Stimulated activated naive CD4-positive, alpha-beta T cell treated with Interleukin-2 at 50 U/mL for 16 hours (primary cell): ENCODE data around the gene PAGR1.
"Not testable (repeated sequence)": the region's sequence is repeated elsewhere in the genome, so short reads cannot be mapped to it uniquely, and the experiment has no call there.

Experiments
- DNase-seq: peaks from one replicate; lab custom pipeline; 2025; lab: John Stamatoyannopoulos, UW

Gene PAGR1

DNA sequence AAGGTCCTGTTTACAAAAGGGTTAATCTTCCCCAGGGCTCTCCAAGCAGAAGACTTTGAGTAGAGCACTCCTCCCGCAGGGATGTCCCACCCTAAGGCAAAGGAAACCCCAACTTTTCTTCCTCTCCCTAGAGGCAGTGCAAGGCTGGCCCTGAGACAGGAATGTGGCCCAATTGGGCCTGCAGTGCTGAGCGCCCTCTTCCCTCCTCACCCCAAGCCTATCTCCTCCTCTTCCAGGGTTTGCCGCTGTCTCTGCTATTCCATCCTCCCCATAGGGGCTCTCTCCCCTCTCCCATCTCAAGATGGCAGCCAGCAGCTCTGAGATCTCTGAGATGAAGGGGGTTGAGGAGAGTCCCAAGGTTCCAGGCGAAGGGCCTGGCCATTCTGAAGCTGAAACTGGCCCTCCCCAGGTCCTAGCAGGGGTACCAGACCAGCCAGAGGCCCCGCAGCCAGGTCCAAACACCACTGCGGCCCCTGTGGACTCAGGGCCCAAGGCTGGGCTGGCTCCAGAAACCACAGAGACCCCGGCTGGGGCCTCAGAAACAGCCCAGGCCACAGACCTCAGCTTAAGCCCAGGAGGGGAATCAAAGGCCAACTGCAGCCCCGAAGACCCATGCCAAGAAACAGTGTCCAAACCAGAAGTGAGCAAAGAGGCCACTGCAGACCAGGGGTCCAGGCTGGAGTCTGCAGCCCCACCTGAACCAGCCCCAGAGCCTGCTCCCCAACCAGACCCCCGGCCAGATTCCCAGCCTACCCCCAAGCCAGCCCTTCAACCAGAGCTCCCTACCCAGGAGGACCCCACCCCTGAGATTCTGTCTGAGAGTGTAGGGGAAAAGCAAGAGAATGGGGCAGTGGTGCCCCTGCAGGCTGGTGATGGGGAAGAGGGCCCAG is 3.0 kb upstream of the PAGR1 start:
- DNase-seq: no peak

DNA sequence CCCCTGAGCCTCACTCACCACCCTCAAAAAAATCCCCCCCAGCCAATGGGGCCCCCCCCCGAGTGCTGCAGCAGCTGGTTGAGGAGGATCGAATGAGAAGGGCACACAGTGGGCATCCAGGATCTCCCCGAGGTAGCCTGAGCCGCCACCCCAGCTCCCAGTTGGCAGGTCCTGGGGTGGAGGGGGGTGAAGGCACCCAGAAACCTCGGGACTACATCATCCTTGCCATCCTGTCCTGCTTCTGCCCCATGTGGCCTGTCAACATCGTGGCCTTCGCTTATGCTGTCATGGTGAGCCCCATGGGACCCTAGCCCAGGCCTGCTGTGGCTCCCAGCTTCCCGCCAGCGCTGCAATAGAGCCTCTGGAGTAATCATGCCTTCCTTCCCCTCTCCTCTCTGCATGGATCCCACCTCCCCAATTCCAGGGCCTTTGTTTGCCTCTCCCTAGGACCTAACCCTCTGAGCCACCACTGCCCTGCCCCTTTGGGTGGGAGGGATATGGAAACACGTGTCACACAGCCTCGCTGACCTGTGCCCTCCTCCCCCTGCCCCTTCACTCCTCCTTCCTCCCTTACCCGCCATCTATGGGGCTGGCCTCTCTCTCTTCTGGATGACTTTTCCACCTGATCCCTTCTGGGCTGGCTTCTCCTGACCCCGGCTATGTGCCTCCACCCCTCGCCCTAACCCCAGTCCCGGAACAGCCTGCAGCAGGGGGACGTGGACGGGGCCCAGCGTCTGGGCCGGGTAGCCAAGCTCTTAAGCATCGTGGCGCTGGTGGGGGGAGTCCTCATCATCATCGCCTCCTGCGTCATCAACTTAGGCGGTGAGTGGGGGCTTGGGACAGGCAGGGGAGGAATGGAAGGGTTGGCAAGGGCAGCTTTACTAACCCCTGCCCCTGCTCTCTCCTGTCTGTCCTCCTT is 2.0 kb upstream of the PAGR1 start:
- DNase-seq: no peak

DNA sequence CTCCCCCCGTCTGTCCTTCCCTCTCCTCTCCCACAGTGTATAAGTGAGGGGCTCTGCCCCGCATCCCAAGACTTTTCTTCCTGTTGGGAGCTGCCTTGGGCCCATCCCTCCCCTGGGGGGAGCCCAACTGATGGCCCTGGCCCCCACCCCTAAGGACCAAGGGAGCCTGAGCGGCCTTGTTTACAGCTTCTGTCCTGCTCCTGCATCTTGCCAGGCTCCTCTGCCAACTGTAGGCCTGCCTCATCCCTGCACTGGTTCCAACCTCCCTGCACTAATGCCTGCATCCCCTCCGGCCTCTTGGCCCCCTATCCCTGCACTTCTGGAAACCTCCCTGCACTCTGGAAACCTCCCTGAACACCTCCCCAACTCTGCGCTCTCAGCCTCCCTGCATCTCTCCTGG is 1.4 kb upstream of the PAGR1 start:
- DNase-seq: no peak

DNA sequence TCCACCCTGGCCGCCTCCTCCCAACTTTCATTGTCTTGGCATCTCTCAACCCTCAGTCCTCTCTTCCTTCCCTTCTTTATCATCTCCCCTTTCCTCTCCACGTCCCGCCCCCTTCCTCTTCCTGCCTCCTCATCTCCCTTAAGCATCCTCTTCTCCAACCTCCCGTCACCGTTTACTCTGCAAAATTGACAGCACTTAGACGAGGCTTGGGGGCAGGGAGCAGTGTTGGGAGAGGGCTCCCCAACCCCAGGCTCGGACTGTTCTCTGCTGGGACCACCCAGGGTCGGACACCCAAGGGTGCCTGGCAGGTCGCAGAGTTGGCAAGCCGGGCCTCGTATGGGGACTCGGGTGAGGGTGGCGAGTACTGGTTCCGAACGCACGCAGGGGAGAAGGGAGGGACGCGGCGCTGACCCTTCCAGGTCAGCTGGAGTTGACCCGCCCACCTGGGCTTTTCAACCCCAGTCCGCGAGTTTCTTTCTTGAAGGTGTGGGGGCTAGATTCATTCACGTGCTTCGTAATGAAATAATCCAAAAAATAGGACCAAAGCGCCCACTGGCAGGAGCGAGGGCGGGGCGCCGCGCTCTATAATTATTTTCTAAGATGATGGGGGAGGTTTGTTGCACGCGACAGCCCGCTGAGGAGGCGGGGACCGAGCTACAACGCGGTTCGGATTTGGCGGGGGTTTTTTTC is 775 bp upstream of the PAGR1 start:
- peak; percentile 64 for DNase-seq

DNA sequence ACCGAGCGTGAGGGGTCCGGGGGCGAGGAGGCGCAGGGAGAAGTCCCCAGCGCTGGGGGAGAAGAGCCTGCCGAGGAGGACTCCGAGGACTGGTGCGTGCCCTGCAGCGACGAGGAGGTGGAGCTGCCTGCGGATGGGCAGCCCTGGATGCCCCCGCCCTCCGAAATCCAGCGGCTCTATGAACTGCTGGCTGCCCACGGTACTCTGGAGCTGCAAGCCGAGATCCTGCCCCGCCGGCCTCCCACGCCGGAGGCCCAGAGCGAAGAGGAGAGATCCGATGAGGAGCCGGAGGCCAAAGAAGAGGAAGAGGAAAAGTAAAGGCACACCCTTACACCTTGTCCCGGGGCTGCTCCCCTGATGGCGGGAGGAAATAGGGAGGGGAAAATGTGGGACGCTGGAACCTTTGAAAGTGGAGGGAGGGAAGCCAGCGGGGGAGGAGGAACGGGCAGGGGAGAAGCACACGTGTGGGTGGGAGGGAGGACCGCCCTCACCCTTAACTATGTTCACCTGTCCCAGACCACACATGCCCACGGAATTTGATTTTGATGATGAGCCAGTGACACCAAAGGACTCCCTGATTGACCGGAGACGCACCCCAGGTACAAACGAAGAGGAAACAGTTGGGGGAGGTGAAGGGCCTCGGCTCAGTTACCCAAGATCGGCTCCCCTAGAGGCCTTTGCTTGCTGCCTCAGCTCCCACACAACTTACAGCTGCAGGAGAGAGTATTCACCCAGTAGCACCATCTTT is 916 bp downstream of the PAGR1 start:
- peak; percentile 58 for DNase-seq

DNA sequence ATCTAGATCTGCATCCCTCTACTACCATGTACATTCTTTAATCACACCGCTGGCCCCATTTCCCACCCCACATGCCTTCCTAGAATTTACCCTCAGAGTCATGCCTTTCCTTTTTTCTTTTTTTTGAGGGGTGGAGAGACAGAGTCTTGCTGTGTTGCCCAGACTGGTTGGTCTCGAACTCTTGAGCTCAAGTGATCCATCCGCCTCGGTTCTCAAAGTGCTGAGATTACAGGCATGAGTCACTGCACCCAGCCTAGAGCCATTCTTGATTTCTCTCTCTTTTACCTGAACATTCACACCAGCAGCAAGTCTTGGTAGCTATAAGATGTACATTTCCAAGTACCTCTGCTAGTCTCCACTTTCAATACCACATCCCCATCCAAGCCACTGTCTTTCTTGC is 2.1 kb downstream of the PAGR1 start:
- no peak for DNase-seq

DNA sequence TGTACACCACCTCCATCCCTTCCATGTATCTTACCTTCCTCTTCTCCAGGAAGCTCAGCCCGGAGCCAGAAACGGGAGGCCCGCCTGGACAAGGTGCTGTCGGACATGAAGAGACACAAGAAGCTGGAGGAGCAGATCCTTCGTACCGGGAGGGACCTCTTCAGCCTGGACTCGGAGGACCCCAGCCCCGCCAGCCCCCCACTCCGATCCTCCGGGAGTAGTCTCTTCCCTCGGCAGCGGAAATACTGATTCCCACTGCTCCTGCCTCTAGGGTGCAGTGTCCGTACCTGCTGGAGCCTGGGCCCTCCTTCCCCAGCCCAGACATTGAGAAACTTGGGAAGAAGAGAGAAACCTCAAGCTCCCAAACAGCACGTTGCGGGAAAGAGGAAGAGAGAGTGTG is 3.6 kb downstream of the PAGR1 start:
- no peak for DNase-seq

DNA sequence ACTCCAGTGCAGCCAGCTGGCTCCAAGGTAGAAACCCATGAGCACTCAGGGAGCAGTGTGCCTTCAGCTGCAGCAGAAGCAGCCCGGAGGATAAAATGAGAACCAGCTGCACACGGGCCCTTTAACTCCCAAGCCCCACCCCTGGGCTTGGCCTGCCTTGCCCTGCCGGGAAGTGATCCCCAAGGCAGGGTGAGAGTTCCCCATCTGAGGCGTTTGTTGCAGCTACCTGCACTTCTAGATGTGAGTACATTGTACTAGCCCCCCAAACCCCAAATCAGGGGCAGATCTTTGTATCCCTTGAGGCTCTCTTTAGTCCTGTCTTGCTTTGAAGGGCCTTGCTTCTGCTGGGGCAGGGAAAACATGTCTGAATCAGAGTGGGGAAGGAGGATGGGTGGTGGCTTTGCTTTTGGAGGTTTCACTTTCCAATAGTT is 4.3 kb downstream of the PAGR1 start, which contains the start of gene MVP:
Gene MVP (plus strand): TSS at position 192 of the 431 bp plus-strand sequence. CDS start 10,088 bp downstream, outside the sequence.
- DNase-seq: peak; percentile 36

DNA sequence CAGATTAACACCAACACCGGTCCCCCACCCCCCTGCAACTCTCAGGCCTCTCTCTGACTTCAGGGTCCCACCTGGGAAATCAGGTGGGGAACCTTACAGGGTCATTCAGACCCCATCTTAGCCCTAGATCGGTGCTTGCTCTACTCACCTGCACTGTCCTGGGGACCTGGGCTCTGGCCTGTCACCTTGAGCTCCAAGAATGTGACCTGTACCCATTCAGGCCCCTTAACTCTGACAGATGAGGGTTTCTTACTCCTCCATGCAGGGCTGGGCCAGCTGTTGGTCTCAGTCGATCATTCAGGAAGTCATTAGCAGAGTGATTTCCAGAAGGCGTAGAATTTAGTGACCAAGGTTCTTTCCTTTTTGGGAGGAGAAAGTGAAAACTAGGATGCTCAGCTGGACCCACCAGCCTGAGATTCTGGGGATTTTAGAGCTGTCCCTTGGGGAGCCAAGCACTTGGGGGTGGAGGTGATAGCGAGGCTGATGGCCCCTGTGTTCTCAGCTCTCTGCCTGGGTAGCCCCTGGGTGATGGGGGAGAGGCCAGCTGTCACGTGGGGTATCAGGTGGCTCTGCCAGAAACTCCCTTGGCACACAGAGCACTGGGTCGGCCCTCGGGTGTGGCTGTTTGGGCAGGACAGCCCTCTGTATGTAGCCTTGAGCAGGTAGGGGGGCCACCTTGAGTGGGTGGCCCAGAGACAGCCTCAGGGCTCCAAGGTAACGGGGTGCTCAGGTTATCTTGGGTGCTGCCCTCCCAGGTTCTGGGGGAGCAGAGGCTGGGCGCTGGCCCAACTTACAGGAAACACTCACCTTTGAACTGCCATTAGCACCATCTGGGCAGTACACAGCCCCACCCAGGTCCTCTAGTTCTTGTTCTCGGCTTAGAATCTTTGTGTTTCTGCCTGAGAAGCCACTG is 5.0 kb downstream of the PAGR1 start:
- peak; percentile 42 for DNase-seq

DNA sequence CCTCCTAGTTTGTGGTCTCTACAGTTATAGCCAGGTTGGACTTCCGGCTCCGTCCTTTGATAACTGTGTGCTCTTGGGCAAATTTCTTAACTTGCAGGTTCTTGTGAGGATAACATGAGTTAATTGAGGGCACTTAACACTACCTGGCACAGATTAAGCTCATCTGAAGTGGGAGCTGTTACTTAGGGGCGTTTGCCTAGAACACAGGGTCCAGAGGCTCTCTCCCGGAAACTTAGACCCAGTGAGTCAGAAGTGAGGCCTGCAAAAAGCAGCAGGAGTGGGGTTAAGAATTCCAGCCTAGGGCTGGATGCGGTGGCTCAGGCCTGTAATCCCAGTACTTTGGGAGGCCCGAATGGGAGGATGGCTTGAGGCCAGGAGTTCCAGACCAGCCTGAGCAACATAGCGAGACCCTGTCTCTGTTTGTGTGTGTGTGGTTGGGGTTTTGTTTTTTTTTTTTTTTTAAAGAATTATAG is 5.7 kb downstream of the PAGR1 start:
- no peak for DNase-seq

DNA sequence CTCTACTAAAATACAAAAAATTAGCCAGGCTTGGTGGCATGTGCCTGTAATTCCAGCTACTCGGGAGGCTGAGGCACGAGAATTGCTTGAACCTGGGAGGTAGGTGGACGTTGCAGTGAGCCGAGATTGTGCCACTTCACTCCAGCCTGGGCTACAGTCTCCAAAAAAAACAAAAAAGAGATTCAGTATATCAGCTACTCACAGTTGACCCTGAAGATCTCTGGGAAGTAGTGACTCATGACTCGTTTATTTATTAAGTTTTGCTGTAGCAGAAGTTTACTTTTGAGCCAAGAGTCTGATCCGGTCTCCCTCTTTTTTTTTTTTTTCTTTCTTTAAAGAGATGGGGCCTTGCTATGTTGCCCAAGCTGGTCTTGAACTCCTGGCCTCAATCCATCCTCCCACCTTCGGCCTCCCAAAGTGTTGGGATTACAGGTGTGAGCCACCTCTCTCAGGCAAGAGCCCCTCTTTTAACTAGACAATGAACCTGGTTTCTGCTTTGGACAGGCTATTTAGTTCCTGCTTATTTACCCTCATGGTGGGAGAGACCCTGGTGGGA is 8.7 kb downstream of the PAGR1 start:
- no peak for DNase-seq

DNA sequence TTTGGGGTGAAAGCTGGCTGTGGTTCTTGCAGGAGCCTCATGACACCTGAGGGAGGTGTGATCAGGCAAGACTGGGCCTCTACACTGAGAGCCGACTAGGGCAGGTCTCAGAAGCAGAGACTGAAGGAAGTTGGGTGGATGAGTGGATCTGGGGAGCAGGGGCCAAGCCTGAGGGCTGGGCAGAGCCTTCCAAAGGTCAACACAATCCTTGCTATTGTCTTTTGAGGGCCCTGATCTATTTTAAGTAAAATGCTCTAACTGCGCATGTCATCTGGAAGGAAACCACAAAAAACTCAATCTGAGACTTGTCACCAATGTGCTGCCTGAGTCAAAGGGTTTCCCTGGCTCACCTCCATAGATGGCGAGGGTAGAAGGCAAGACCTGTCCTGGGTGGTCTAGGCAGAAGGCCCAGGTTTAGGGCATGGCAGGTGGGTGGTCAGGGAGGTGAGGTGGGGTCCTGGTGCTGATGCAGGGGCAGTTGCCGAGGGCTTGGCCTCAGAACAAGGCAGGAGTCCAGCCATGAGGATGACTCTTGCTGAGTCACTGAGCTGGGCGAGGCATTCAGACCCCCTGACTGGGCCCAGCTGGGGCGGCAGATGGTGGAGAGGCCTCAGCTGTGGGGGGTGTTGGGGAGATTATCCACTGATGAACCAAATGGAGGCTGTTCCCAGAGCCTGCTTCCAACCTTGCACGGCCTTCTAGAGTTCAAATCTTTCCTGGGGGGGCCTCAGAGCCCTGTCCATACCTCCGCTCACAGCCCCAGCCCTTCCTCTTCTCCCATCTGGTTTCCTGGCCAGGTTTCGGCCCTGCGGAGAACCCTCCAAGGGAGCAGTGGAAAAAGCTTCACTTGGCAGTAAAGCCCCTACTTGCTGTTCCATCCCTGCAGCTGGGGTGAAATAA is 9.4 kb downstream of the PAGR1 start:
- peak; percentile 52 for DNase-seq

DNA sequence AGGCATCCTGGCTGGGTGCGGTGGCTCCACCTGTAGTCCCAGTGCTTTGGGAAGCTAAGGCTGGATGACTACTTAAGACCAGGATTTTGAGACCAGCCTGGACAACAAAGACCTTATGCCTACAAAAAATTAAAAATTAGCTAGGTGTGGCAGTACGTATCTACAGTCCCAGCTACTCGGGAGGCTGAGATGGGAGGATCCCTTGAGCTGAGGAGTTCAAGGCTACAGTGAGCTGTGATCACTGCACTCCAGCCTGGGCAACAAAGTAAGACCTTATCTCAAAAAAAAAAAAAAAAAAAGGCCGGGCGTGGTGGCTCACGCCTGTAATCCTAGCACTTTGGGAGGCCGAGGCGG is 10.4 kb downstream of the PAGR1 start:
- no peak for DNase-seq

DNA sequence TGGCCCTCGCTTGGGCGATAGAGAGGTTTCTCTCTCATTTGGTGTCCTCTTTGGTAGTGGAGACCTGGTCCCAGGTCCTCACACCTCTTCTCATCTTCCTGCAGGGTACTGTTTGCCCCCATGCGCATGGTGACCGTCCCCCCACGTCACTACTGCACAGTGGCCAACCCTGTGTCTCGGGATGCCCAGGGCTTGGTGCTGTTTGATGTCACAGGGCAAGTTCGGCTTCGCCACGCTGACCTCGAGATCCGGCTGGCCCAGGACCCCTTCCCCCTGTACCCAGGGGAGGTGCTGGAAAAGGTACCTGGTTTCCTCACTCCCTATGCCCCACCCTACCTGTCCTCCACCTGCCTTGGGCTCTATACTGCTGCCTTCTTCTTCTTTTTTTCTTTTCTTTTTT is 14.8 kb downstream of the PAGR1 start:
- DNase-seq: no peak

DNA sequence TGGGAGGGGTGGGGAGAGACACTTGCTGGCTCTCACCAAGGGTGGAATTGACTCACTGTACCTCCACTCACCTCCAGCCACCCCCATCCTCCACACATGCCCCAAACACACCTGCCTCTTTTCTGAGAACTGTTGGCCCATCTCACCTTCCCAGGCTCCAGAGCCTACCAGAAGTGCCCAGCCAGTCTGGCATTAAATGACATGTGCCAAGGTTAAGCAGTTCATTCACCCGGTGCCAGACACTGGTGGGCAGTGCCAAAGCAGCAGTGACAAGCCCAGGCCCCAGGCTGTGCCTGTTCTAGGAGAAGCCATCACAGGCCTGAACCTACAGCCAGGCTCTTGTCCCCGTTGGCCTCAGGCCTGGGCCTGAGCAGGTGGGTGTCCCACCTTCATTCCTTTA is 15.5 kb downstream of the PAGR1 start:
- no peak for DNase-seq

DNA sequence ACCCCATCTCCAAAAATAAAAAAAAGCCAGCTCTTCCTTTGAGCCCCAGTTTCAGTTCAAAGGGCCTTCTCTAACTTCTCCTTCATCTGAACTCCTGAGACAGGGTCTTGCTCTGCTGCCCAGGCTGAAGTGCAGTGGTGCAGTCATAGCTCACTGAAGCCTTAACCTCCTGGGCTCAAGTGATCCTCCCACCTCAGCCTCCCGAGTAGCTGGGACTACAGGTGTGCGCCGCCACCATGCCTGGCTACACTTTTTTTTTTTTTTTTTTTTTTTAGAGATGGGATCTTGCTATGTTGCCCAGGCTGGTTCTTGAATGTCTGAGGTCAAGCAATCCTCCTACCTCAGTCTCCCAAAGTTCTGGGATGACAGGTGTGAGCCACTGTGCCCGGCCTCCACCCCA is 17.3 kb downstream of the PAGR1 start:
- DNase-seq: not testable (repeated sequence)

DNA sequence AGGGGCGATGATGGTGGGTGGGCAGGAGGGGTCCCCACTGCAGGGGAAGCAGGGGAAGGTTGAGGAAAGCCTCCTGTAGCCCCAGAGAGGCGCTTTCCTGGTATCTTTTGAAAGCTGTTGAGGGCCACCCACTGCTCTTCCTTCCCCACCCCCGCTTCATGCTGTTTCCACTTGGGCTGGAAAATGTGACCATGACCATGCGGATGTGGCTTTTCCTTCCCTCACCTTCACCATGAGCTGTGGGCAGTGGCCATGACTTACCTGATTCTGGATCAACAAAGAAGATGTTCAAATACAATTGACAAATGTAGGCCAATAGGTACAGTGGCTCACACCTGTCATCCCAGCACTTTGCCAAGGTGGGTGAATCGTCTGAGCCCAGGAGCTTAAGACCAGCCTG is 18.1 kb downstream of the PAGR1 start:
- no peak for DNase-seq

DNA sequence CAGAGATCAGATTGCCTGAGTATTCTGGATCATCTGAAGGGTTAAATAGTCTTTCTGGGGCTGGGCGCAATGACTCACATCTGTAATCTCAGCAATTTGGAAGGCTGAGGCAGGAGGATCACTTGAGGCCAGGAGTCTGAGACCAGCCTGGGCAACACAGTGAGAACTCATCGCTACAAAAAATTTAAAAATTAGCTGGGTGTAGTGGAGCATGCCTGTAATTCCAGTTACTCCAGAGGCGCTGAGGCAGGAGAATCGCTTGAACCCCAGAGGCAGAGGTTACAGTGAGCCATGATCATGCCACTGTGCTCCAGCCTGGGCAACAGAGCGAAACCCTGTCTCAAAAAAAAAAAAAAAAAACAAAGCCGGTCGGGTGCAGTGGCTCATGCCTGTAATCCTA is 20.0 kb downstream of the PAGR1 start:
- DNase-seq: no peak

DNA sequence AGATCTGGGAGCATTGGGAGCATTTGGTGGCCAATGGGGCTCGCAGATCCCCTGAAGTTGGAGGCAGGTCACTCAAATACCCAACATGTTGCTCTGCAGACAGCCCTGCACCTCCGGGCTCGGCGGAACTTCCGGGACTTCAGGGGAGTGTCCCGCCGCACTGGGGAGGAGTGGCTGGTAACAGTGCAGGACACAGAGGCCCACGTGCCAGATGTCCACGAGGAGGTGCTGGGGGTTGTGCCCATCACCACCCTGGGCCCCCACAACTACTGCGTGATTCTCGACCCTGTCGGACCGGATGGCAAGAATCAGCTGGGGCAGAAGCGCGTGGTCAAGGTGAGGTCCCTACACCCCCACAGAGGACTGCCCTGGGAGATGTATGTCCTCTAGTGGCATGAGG is 20.7 kb downstream of the PAGR1 start:
- DNase-seq: no peak
